ELF-1 (cell line): ENCODE results near the gene NOC4L.

ENCODE experiments used
- DNase-seq: peaks from one replicate; pipeline ENCODE4 v3.0.0-alpha.2; 2016; ENCODE audit warnings: low read depth, low spot score

NOC4L gene

DNA sequence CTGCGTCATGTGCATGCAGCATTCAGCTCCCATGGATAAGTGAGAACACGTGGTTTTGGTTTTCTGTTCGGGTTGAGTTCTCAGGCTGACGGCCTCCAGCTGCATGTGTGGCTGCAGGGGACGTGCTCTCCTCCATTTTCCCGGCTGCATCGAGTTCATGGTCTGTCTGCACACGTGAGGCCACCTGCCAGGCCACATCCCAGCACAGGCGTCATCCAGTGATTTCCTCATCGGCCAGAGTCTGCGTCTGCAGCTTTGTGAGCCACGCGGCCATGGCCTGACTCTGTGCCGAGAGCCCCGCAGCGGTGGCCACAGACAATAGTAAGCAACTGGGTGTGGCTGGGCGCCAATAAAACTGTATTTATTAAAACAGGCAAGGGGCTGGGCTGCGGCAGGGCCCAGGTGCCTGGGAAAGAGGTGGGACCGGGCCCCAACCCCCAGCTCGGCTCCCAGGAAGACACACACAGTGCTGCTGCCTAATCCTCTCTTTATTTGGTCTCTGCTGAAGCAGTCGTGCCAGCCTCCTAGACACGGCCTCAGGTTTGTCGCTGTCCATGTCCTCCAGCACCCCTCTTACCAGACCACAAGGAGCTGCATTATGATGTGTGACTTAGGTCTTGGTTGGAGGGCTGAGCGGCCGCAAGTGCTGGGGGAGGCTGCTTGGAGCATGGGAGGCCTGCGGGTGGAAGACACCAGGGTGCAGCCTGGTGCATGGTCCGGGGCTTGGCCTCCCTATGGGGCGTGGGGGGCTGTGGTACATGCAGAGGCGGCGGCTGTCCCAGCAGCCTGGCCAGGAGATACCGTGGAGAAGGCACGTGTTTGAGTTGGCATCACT lies 52.0 kb downstream of the NOC4L start:
- DNase-seq = no peak

DNA sequence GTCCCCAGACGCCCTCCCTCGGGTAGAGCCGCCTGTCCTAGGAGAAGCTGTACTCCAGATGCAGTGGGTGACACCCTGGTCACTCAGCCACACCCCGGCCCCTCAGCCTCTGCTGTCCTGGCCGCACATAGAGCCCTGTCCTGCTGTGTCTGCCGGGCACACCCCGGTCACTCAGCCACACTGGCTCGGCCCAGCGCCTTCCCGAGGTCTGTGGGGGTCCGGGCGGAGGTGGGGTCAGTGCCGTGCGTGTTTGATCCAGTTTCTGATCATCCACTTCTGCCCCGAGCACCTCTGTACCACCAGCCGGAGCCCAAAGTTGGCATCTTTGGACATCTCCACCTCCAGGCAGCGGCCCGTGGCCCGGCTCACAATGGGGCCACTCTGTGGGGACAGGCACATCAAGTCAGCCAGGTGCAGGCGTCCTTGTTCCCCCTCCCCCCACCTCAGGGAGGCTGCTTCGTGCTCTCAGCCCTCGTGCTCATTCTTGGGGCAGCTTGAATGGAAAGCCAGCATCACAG lies 52.7 kb downstream of the NOC4L start:
- no peak for DNase-seq

DNA sequence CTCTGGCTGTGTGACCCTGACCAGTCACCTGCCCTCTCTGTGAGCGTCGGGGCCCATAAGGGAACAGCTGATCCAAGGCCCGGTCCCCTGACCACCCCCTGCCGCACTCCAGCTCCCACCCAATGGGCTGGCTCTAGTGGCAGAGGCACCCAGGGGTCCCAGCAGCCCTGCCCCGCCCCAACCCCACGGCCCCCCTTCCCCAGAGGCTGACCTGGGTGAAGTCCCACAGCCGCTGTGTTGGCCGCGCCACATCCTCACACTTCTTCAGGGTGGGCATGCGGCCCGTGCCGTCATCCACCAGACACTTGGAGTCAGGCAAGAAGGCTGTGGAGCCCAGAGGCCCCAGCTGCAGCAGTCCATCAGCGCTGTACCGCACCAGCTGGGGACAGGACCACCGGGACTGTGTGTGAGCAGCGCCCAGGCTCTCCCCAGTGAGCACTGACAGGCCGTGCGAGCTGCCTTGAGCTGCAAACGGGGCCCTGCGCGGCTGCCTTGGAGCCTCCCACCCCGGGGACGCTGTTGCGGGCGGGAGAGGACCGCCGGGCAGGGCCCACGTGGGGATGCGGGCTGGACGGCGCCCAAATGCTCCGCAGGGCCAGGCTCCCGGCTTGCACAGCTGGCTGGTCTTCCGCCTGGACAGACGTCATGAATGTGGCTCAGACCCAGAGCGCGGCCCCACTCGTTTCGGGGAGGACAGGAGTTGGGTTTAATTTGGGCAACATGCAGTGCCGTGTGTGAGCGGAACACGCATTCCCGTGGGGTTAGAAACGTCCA lies 53.5 kb downstream of the NOC4L start:
- no peak for DNase-seq

DNA sequence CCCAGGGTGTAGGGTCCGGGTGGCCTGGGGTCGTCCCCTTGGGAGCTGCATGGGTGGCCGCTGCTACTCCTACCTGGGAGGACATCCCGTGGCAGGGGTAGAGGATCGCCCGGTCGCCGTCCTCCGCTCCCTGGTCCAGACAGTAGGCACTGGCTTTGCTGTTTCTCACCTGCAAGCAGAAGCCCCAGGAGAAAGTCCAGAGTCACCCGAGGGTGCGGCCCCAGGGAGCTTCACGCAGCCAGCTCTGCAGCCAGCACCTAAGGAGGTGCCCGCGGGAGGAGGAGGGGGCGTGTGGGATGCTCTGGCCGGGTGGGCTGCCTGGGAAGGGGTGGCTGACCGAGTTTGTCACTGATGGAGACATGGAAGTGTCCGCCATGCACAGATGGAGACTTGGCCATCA lies 54.8 kb downstream of the NOC4L start:
- no peak for DNase-seq

DNA sequence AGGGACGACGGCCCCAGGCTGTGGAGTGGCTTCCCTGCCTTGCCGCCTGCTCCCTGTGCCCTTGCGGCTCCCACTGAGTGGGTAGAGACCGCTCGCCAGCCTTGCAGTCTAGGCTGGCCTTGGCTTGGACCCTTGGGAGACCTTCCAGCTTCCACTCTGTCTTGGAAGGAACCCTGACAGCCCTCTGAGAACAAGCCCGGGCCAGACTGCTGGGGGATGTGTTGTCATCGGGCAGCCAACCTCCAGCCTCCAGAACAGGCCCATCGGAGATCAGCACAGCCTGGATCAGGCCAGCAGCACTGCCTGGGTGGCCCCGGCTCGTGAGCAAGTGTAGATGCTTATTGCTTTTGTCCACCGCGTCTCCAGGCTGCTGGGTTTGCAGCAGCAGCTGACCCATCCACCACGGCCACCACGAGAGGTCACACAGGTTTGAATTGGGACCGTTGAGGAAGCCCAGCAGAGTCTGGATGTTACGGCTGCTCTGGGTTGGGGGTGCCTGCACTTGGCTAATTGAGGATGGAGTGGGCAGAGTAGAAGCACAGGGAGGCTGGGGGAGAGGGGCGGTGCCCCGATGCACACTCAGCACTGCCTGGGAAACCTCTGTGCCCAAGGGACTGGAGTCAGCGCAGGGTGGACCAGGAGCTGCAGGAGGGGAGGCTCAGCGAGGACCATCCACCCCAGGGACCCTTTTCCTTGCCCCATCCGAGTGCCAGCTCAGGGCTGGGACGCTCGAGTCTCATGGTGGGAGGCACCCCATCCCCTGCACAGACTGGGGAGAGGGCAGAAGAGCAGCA lies 55.5 kb downstream of the NOC4L start:
- DNase-seq = no peak

DNA sequence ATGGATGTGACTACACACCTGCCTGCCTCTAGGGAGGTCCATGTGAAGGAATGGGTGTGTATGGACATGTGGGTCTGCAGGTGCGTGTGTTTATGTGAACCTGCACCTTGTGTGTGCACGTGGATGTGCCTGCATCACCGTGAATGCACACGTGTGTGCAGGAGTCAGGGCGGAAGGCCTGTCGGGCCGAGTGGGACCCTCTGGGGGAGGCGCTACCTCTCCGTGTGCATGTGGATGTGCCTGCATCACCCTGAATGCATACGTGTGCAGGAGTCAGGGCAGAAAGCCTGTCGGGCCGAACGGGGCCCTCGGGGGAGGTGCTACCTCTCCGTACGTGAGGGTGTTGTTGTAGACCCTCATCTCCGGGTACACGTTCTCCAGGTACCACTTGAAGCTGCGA lies 56.5 kb downstream of the NOC4L start:
- DNase-seq = no peak

DNA sequence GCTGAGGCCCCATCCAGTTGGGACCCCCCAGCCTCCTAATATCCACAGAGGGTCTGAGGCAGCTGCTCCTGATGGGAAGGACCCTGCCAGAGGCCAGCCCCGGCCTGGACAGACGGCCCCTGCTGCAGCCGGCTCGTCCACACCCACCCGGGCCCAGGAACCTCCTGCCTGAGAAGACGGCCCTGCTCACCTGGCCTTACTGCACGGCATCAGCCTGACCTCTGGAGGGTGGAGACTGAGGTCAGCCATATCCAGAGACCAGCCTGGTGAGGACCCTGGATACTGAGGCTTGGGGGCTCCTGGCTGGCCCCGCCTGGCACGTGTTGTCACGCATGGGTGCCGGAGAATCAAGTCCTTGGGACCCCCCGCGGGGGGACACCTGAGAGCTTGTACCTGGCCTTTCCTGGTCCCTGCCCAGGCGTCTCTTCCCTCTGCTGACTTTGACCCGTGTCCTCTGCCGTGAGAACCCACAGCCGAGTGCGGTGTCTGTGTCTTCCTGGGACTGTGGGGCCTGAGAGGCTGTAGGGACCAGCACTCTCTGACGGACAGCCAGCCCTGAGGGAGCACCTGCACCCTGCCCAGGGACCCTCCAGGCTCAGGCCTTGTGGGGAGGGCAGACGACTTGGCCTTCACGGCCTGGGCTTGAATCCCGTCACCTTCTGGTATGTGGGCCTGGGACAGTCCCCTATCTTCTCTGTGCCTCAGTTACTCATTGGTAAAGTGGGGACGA lies 57.3 kb downstream of the NOC4L start:
- DNase-seq = no peak
